HG03060 (cell line): ENCODE results near the gene ZNF254.
"Not testable (repeated sequence)": the region's sequence is repeated elsewhere in the genome, so short reads cannot be mapped to it uniquely, and the experiment has no call there.

Experiments used
- ATAC-seq: cut with Tn5 transposase; IDR thresholded peaks from one replicate; pipeline ENCODE4 v1.9.1; 2021; ENCODE audit warnings: low read depth, moderate number of reproducible peaks; ENCODE audit not compliant: unreplicated experiment

Gene ZNF254

GRCh38 chr19:24086974-24087595 is at the start of gene ZNF254:
ZNF254 (plus strand) TSS chr19:24087187; CDS start chr19:24087308, 121 bp downstream.
- peak; percentile 99 for ATAC-seq

- no peak for ATAC-seq
These were observed 46.4 kb upstream of the ZNF254 start for GRCh38 chr19:24040621-24041020.

- not testable (repeated sequence) for ATAC-seq
These were observed 45.7 kb upstream of the ZNF254 start for GRCh38 chr19:24041326-24041725.

- ATAC-seq: no peak
These were observed 40.4 kb upstream of the ZNF254 start for GRCh38 chr19:24046550-24046949.

- ATAC-seq: no peak
These were observed 38.7 kb upstream of the ZNF254 start for GRCh38 chr19:24048261-24048660.

- ATAC-seq: no peak
These were observed 37.5 kb upstream of the ZNF254 start for GRCh38 chr19:24049537-24049936.

- no peak for ATAC-seq
These were observed 35.5 kb upstream of the ZNF254 start for GRCh38 chr19:24051516-24051915.

GRCh38 chr19:24052811-24053210 is 34.2 kb upstream of the ZNF254 start:
- ATAC-seq: no peak

GRCh38 chr19:24053601-24054000 is 33.4 kb upstream of the ZNF254 start:
- ATAC-seq: no peak

GRCh38 chr19:24054044-24054935 is 32.7 kb upstream of the ZNF254 start:
- no peak for ATAC-seq

GRCh38 chr19:24055548-24055947 is 31.4 kb upstream of the ZNF254 start:
- ATAC-seq: no peak

- ATAC-seq: no peak
These were observed 29.8 kb upstream of the ZNF254 start for GRCh38 chr19:24057144-24057543.

GRCh38 chr19:24059563-24060295 is 27.3 kb upstream of the ZNF254 start:
- no peak for ATAC-seq

- no peak for ATAC-seq
These were observed 26.2 kb upstream of the ZNF254 start for GRCh38 chr19:24060687-24061356.

- ATAC-seq: no peak
These were observed 24.8 kb upstream of the ZNF254 start for GRCh38 chr19:24062190-24062589.

GRCh38 chr19:24063295-24063694 is 23.7 kb upstream of the ZNF254 start:
- ATAC-seq: no peak

- ATAC-seq: no peak
These were observed 22.8 kb upstream of the ZNF254 start for GRCh38 chr19:24064175-24064574.

- no peak for ATAC-seq
These were observed 21.7 kb upstream of the ZNF254 start for GRCh38 chr19:24065243-24065642.

GRCh38 chr19:24065865-24066604 is 21.0 kb upstream of the ZNF254 start:
- ATAC-seq: no peak
